NCI-H2081 treated with DMSO at 0.1 percent for 48 hours (cell line): ENCODE measurements around the gene C11orf98.
"Not testable (repeated sequence)": the region's sequence is repeated elsewhere in the genome, so short reads cannot be mapped to it uniquely, and the experiment has no call there.

ENCODE experiments used
- DNase-seq: peaks from one replicate; lab custom pipeline; 2025; lab: John Stamatoyannopoulos, UW

Gene C11orf98

DNA sequence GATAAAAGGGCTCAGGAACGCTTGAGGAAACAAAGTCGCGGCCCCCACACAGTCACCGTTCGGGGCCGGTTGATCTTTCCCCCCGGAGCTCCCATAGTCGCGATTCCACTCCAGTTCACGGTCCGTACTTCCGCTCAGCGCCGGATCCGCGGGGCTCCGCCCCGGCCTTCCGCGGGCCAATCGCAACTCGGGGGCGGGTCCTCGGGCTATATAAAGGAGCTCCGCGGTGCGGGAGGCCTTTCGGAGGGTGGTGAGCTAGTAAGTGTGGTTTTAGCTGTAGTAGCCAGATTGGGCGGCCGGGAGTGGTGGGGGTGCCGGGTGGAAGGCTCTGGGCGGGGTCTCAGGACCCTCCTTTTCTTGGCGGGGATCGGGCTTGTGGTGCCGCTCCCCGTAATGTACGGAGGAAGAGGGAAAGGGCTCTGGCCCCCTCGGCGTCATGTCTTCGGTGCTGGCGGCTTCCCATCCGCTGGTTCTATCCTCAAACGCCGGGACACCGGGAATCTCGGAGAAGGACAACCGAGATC lies at the start of gene C11orf98, which contains the start of gene CSKMT:
TSS of gene C11orf98 (minus strand) at position 136 of the 524 bp plus-strand sequence. CDS start at position 95, 41 bp downstream.
TSS of gene CSKMT (plus strand) at position 238 of the 524 bp plus-strand sequence. CDS start 568 bp downstream, outside the sequence.
- DNase-seq: peak; percentile 75

DNA sequence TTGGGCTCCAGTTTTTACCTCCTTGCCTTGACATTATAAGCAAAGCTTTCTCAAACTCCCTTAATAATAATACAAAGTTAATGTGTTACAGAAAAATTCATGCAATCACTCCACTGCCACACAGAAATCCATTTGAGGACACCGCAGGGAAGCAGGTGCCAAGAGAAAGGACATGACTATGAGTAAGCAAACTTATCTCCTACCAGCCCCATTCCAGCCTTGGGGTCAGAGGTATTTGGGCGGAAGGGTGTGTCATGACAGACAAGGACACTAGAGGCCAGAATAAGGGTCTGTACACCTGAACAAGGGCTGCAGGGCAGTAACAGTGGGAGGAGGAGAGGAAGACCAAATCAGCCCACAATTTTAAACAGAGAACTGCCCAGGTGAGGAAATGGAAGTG lies 48.3 kb upstream of the C11orf98 start:
- no peak for DNase-seq

DNA sequence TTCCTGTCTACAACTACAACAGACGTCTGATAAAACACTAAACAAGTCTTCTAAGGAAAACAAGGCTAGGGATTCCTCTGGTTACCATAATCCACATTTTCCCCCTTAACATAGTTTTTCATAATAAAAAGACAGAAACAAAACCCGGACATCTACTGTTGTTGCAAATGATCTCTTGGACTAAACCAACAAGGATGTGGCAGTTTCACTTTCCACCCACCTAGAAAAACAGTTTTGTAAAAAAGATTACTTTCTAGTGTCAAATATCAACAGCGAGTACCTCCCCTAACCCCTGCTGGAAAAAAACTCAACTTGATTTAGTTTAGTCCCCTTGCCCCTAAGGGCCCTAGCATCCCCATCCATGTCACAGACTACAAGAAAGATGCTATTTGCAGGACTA lies 47.9 kb upstream of the C11orf98 start:
- no peak for DNase-seq

- no peak for DNase-seq
Observed at GRCh38 chr11:62712276-62712812, 47.3 kb upstream of the C11orf98 start.

DNA sequence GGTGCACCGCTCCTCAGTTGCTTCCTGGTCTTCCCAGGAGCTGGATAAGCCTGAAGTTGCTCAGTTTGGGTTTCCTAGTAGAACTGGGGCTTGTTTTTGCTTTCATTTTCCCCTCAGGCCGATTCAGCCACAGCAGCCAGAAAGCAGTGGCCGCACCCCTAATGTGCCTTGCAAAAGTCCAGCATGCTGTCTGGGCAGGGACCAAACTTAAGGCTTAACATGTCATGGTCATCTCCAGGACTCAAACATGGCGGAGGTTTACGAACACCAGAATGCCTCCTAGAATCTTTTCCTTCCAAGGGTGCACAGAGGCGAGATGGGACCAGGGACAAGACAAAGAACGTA lies 45.0 kb upstream of the C11orf98 start:
- DNase-seq: no peak

- peak; percentile 97 for DNase-seq
Observed at GRCh38 chr11:62709247-62710000, 44.4 kb upstream of the C11orf98 start.

- no peak for DNase-seq
Observed at GRCh38 chr11:62708793-62709192, 43.8 kb upstream of the C11orf98 start.

DNA sequence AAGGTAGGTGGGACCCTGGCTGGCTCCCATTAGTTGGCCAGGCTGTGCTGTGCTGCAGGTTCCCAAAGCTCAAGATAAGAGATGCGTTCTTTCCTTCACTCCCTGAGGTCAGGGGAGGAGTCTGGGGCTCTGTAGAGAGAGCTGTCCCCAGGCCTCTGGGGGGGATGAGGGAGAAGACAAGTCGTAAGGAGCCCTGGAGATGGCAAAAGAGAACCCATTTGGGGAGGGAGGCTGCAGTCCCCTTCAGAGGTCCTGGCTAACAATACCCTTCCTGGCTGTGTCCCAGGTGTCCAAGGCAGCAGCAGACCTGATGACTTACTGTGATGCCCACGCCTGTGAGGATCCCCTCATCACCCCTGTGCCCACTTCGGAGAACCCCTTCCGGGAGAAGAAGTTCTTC lies 43.4 kb upstream of the C11orf98 start:
- no peak for DNase-seq

- no peak for DNase-seq
Observed at GRCh38 chr11:62707277-62707861, 42.4 kb upstream of the C11orf98 start, which contains the start of the genes BSCL2 and GNG3. BSCL2 (minus strand) TSS chr11:62707424; CDS start chr11:62707195, 229 bp downstream. GNG3 (plus strand) TSS chr11:62707676; CDS start chr11:62708296, 620 bp downstream.

- DNase-seq: no peak
Observed at GRCh38 chr11:62706850-62707247, 41.8 kb upstream of the C11orf98 start.

DNA sequence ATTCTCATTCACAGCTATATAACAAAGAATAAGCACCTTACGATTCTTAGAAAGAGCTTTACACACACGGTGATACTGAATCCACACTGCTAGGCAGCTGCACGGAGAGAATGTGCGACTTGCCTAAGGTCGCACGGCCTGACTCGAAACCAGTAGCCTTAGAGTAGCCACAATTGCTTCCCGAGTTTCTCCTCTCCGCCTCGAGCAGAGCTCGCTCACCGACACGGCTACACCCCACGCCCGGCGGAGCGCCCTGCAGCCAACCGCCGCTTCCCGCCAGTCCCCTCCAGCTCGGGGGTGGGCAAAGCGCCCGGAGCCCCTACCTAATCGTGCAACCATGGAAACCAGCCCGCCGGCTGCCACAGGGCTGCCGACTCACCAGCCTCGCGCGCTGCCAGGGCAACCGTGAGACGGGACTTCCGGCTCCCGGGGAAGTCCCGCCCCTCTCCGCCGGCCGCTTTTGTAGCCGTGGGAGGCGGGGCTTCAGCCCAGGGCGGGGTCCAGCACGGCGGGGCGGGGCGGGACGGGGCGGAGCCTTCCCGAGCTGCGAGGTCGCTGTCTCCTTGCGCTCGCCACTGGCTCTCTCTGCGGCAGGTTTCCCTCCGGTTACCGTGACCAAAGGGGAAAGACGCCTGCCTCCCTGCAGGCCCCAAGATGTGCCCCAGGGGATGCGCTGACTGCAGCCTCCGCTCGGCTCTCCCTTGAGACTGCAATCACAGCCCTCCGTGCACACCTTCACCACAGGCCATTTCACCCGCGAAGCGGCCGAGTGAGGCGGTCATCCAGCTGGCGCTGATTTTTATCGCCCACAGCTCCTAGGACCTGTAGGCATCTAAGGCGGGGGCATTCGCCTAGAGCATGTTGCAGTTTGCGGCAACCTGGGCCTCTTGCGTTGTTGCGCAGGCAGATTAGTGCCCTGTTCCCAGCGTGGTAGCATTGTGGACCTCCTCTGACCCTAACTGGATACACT lies 41.2 kb upstream of the C11orf98 start:
- peak; percentile 86 for DNase-seq

DNA sequence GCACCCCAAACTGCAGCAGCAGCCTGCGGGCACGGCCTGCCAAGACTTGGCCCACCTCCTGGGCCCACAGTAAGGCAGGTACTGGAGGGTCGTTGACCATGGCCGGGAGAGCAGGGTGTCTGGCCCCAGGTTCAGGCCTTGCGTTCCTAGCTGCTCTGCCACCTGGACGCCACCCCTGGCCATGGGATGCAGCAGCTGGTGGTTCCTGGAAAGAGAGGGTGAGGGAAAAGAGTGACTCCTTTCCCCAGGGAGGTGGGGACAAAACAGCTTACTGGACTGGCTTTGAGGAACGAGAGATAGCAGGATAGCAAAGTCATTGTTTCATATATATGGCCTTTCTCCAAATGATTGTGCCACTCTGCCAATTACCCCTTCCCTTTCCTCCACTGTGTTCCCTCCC lies 40.4 kb upstream of the C11orf98 start:
- DNase-seq: no peak

DNA sequence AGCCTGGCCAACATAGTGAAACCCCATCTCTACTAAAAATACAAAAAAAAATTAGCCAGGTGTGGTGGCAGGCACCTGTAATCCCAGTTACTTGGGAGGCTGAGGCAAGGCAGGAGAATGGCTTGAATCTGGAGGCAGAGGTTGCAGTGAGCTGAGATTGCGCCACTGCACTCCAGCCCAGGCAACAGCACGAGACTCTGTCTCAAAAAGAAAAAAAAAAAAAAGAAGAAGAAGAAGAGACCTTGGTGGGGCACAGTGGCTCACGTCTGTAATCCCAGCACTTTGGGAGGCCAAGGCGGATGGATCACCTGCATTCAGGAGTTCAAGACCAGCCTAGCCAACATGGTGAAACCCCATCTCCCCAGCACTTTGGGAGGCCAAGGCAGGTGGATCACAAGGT lies 38.9 kb upstream of the C11orf98 start:
- DNase-seq: not testable (repeated sequence)

DNA sequence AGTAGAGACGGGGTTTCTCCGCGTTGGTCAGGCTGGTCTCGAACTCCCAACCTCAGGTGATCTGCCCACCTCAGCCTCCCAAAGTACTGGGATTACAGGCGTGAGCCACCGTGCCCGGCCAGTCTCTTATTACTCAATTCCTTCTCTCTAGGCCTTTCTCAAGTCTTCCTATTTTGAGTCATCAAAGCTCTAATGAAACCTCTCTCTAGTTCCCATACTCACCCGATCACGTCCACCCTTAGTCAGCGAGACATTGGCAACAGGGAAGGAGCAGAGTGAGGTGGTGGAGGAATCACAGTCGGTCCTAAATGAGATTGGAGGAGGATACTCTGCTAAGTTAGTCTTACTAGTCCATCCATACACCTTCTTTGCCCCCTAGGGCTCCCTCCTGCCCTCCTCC lies 37.2 kb upstream of the C11orf98 start:
- DNase-seq: no peak

DNA sequence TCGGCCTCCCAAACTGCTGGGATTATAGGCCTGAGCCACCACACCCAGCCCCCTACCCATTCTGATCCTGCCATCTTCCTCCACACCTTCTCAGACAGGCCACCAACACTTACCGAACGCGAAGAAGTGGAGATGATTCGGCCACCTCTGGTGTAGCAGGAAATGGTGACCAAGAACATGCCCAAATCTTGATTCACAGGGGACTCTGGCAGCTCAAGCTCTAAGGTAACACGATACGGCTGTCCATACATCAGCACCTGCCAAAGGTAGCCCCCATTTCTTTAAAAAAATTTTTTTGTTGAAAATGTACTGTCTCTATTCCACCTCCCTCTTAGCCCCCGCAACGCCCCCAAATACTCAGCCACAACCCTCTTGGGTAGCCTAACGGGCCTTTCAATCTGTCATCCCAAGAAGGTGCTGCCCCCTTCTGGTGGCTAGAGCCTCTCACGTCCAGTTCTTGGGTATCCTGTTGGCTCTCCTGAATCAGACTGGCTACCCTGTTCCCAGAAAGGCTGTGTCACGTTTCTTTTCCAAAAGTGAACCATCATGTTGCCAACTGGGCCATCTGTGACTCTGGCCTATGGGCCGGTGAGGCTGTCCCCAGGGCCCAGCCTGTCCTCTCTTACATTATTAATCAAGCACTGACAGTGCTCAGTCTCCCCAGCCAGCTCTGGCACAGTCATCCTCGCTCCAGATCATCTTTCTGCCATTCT lies 29.6 kb upstream of the C11orf98 start:
- no peak for DNase-seq

DNA sequence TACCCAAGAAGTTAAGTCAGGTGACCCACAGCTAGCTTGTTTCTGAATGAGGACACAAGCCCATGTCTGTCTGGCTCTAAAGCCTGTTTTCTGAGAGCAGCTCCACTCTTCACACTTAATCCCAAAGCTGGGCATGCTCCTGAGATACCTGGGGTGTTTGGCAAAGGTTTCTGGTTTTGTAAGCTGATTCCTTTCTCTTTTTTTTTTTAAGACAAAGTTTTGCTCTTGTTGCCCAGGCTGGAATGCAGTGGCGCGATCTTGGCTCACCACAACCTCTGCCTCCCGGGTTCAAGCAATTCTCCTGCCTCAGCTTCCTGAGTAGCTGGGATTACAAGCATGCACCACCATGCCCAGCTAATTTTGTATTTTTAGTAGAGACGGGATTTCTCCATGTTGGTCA lies 28.6 kb upstream of the C11orf98 start:
- DNase-seq: not testable (repeated sequence)

DNA sequence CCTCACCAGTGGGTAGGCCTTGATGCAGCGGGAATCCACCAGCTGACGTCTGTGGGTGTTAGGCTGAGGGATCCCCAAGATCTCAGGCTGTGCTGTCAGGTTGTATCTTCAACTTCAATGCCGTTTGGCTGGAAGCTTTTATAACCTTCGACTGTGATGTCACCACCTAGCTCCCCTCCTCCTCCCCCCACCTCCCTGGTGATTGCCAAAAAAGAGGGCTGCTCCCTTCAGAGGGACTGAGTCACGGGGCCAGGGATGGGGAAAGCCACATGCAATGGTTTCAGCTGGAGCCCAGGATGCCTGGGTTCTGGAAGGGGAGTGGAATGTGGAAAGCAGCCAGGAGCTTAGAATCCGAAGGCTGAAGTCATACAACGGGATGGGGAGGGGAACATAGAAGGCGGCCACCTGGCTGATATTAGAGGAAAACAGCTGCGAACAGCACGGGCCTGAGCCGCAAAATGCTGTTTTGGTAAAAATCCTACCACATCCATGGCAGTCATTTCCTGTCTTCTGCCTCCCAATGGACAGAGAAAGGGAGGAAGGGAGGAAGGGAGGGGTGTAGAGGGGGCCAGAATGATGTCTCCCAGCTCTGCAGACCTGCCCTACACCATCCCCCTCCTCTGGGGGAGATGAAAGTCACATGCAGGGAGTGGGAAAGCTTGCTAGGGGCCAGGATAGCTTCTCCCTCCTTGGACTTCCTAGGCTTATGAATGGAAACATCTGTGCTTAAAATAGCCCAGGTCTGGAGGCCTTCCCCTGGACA lies 24.6 kb upstream of the C11orf98 start, which contains the start of gene LRRN4CL:
TSS of gene LRRN4CL (minus strand) at position 110 of the 763 bp plus-strand sequence. CDS start 1,022 bp downstream, outside the sequence.
- DNase-seq: no peak

DNA sequence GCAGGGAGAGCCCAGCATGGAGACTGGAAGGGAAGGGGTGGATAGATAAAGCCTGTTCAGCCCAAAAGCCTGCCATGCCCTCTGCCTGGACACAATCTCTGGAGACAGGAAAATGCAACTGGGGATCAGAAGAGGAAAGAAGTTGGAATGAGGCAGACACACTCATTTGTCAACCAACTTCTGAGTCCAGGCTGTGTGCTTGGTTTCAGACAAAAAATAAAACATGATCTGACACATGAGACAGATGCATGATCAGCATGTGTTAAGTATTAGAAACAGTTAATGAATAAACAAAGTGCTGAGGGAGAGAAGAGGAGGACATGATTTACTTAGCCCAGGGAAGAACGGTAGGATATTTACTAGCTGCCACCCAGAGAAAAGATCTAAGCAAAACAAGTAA lies 23.5 kb upstream of the C11orf98 start:
- DNase-seq: no peak

DNA sequence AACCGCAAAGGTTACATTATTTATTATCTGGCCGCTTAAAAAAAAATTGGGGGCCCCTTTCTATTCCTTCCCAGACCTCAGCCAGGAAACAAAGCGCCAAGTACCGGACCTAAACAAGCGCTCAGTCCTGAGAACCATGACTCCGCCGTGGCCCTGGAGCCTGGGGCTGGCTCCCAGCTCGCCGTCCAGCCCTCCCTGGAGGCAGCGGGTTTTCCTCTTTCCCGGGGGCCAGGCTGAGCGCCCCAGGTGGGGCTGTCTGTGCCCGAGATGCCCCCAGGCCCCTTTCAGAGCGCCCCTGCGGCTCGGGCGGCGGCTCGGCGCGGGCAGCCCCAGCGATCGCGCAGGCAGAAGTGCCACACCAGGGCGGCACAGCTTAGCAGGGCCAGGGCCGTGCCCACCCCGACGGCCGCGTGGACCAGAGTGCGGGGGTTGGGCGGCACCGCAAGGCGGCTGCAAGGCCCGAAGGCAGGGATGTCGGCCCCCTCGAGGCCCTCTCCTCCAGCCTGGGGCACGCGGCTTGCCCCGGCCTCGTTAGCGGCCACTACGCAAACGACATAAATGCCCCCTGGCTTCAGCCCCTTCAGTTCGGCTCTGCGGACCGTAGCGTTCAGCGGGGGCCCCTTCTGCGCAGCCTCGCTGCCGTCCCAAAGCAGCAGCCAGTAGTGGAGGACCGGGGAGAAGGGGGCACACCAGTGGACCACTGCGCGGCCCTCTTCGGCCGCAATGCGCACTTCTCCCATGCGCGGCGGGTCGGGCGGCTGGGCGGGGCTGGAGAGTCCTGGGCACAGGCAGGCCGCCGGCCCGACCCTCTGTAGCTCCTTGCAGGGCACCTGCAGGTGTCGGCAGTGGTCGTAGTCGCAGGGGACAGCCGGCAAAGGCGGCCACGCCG lies 22.7 kb upstream of the C11orf98 start:
- DNase-seq: no peak
